Endothelial cell of umbilical vein (primary cell): ENCODE data around the gene DUOXA2. TPM values are rescaled to one million over a fixed set of nuclear protein-coding genes. Genes with fewer than 3 reads are reported as not detected.
"Not testable (repeated sequence)": the region's sequence is repeated elsewhere in the genome, so short reads cannot be mapped to it uniquely, and the experiment has no call there.

Experiments used
- BruUV-seq: library from RNA; stranded (reverse); fragments of 400-500 nt; replicated peaks from 2 replicates; lab custom pipeline; 2021; lab: Mats Ljungman, UMichigan
- CTCF ChIA-PET: fragments of 300-600, 350-600 bp; sonication (Branson Sonifier 250); formaldehyde crosslinking; loops from one replicate; lab custom pipeline; 2021; ENCODE audit warnings: antibody characterized with exemption, inconsistent platforms; lab: Charles Lee
- POLR2A ChIA-PET: fragments of 300-600, 350-600 bp; sonication (Branson Sonifier 250); formaldehyde crosslinking; loops from one replicate; lab custom pipeline; 2021; ENCODE audit warnings: antibody characterized with exemption, inconsistent platforms; lab: Charles Lee
- DNase-seq: peaks from one replicate; pipeline ENCODE4 v3.0.0-alpha.2; 2011; ENCODE audit warnings: low read depth, low spot score
- FAIRE-seq: peaks from 2 replicates; lab custom pipeline; 2011; peaks lifted over from hg19 to GRCh38; lab: Jason Lieb, UNC
- H2AFZ ChIP-seq: 2 replicates; pipeline ENCODE4 v1.6.0; 2012; ENCODE audit warnings: low read depth, low read length, control low read depth, inconsistent platforms
- H3K27ac ChIP-seq: 2 replicates; pipeline ENCODE4 v1.5.1; 2011; ENCODE audit warnings: low read depth, mild to moderate bottlenecking, control low read depth, low read length, moderate library complexity; ENCODE audit not compliant: insufficient read depth
- H3K27me3 ChIP-seq, 2 experiments: 2 replicates each; pipeline versions ENCODE4 v1.6.0 to v1.6.1; 2011; ENCODE audit warnings: low read length in 2 of 2, mixed read lengths in 1 of 2; ENCODE audit not compliant: control insufficient read depth in 2 of 2, insufficient read depth in 2 of 2
- H3K36me3 ChIP-seq, 2 experiments: 2 replicates in 1 of 2; 3 replicates in 1 of 2; pipeline ENCODE4 v1.5.1; 2011; ENCODE audit warnings: low read length in 2 of 2, mild to moderate bottlenecking in 1 of 2, moderate library complexity in 1 of 2; ENCODE audit not compliant: control insufficient read depth in 2 of 2, insufficient read depth in 2 of 2; ENCODE audit errors: extremely low read depth in 1 of 2
- H3K4me1 ChIP-seq: 3 replicates; pipeline ENCODE4 v1.5.1; 2011; ENCODE audit warnings: mild to moderate bottlenecking, low read length; ENCODE audit not compliant: control insufficient read depth, insufficient read depth; ENCODE audit errors: extremely low read depth
- H3K4me2 ChIP-seq: 2 replicates; pipeline ENCODE4 v1.6.1; 2011; ENCODE audit warnings: low read length, control low read depth, mixed read lengths; ENCODE audit not compliant: insufficient read depth
- H3K4me3 ChIP-seq, 3 experiments: fragments of 200-600 bp in 1 of 3; sonication (generic), shearing (Covaris generic) in 1 of 3; replicated peaks in 1 of 3; 2 replicates each; pipeline ENCODE4 v1.5.1; 2011 to 2016; ENCODE audit warnings: control low read depth in 3 of 3, low read length in 3 of 3, mild to moderate bottlenecking in 2 of 3, inconsistent platforms in 1 of 3, low read depth in 1 of 3, moderate library complexity in 1 of 3; ENCODE audit not compliant: insufficient read depth in 1 of 3
- H3K79me2 ChIP-seq: 2 replicates; pipeline ENCODE4 v1.6.0; 2012; ENCODE audit warnings: low read length, inconsistent platforms; ENCODE audit not compliant: control insufficient read depth, insufficient read depth
- H3K9ac ChIP-seq: replicated peaks from 2 replicates; pipeline ENCODE3; 2011; ENCODE audit warnings: low read length, control low read depth; ENCODE audit not compliant: insufficient read depth; ENCODE audit errors: extremely low read depth
- H3K9me1 ChIP-seq: replicated peaks from 3 replicates; pipeline ENCODE4 v1.6.0; 2011; ENCODE audit warnings: mild to moderate bottlenecking, low read length; ENCODE audit not compliant: control insufficient read depth, insufficient read depth; ENCODE audit errors: extremely low read depth
- H3K9me3 ChIP-seq: replicated peaks from 2 replicates; pipeline ENCODE4 v1.5.1; 2012; ENCODE audit warnings: low read length, inconsistent platforms; ENCODE audit not compliant: control insufficient read depth, insufficient read depth
- H4K20me1 ChIP-seq: replicated peaks from 2 replicates; pipeline ENCODE3; 2011; ENCODE audit warnings: mild to moderate bottlenecking, low read length; ENCODE audit not compliant: control insufficient read depth, insufficient read depth; ENCODE audit errors: extremely low read depth
- dilution Hi-C: fragments of 300-500 bp; cut with MboI; formaldehyde crosslinking; loops from one replicate; pipeline ENCODE4 v1.15.0; 2019; ENCODE audit warnings: low sequenced_read_pairs; ENCODE audit not compliant: extremely low pct_ligation_motif_present
- intact Hi-C: fragments of 100-400 bp; cut with micrococcal nuclease; formaldehyde crosslinking; loops from one replicate; pipeline ENCODE4 v1.10.0; 2022
- polyA plus RNA-seq, 4 experiments: library from polyadenylated mRNA; depleted of rRNA in 3 of 4; stranded (reverse) in 3 of 4; unstranded in 1 of 4; fragments of >200 nt; gene quantifications; 2 replicates each; pipeline versions ENCODE4 v1.2.1 to v1.2.3, GENCODE V29; 2011 to 2012; ENCODE audit warnings: missing spikeins in 1 of 4
- total RNA-seq: library from RNA; stranded (reverse); gene quantifications from 2 replicates; pipeline ENCODE4 v1.2.3, GENCODE V29; 2021

Gene DUOXA2
- total and polyA plus RNA-seq, 2 donors (not counting 3 experiments of a cell fraction or from before 2014, with no cell fraction given) = not detected

GRCh38 chr15:45075440-45076320 lies 38.4 kb upstream of the DUOXA2 start:
- H2AFZ ChIP-seq, H3K9ac ChIP-seq, H3K9me3 ChIP-seq, H3K4me1 ChIP-seq, POLR2A ChIA-PET, H3K27me3 ChIP-seq, H3K4me3 ChIP-seq, DNase-seq, H3K27ac ChIP-seq, intact Hi-C loops, H3K36me3 ChIP-seq, H4K20me1 ChIP-seq, H3K79me2 ChIP-seq, BruUV-seq, CTCF ChIA-PET, H3K4me2 ChIP-seq, H3K9me1 ChIP-seq, dilution Hi-C loops, FAIRE-seq: not testable (repeated sequence)

- H3K27me3 ChIP-seq, H3K27ac ChIP-seq, H3K9me3 ChIP-seq, intact Hi-C loops, H3K36me3 ChIP-seq, BruUV-seq, H2AFZ ChIP-seq, H4K20me1 ChIP-seq, POLR2A ChIA-PET, CTCF ChIA-PET, H3K4me1 ChIP-seq, H3K9ac ChIP-seq, FAIRE-seq, H3K4me3 ChIP-seq, H3K4me2 ChIP-seq, H3K79me2 ChIP-seq, H3K9me1 ChIP-seq, dilution Hi-C loops: not testable (repeated sequence)
- peak; percentile 36 for DNase-seq
These were observed 36.7 kb upstream of the DUOXA2 start for GRCh38 chr15:45077391-45077790.

- H2AFZ ChIP-seq, POLR2A ChIA-PET, H3K4me2 ChIP-seq, H3K36me3 ChIP-seq, intact Hi-C loops, H3K4me1 ChIP-seq, H3K27me3 ChIP-seq, dilution Hi-C loops, H3K9ac ChIP-seq, H3K79me2 ChIP-seq, H3K9me1 ChIP-seq, H3K9me3 ChIP-seq, H4K20me1 ChIP-seq, CTCF ChIA-PET, H3K4me3 ChIP-seq, BruUV-seq, FAIRE-seq, H3K27ac ChIP-seq, DNase-seq: not testable (repeated sequence)
These were observed 34.9 kb upstream of the DUOXA2 start for GRCh38 chr15:45079201-45079600.

- H3K4me3 ChIP-seq, H3K9me3 ChIP-seq, H3K9me1 ChIP-seq, dilution Hi-C loops, H3K36me3 ChIP-seq, H3K4me2 ChIP-seq, intact Hi-C loops, H4K20me1 ChIP-seq, H3K4me1 ChIP-seq, DNase-seq, H3K79me2 ChIP-seq, H3K27ac ChIP-seq, BruUV-seq, CTCF ChIA-PET, POLR2A ChIA-PET, FAIRE-seq, H3K9ac ChIP-seq, H2AFZ ChIP-seq: not testable (repeated sequence)
- H3K27me3 ChIP-seq = peaks cover 9 to 11% of the 10 kb centered on the region in 2 experiments
These were observed 34.4 kb upstream of the DUOXA2 start for GRCh38 chr15:45079628-45080246.
